Suprapubic skin (tissue), 4 donors: Measurements from ENCODE around the gene IVL. TPM values are rescaled to one million over a fixed set of nuclear protein-coding genes. Genes with fewer than 3 reads are reported as not detected.

Experiments used
- DNase-seq, 2 donors: peaks; one replicate each; pipeline ENCODE4 v3.0.0-alpha.2; 2019; ENCODE audit warnings: low spot score in 2 of 2
- H3K27ac ChIP-seq: fragments of 200-600 bp; sonication (generic); one replicate; pipeline ENCODE4 v1.5.1; 2019
- H3K27me3 ChIP-seq: fragments of 200-600 bp; sonication (generic); one replicate; pipeline ENCODE4 v1.5.1; 2019
- H3K36me3 ChIP-seq: fragments of 200-600 bp; sonication (generic); one replicate; pipeline ENCODE4 v1.5.1; 2019
- H3K4me1 ChIP-seq: fragments of 200-600 bp; sonication (generic); one replicate; pipeline ENCODE4 v1.5.1; 2019
- H3K4me3 ChIP-seq: fragments of 200-600 bp; sonication (generic); one replicate; pipeline ENCODE4 v1.5.1; 2019; ENCODE audit warnings: mild to moderate bottlenecking
- H3K9me3 ChIP-seq: fragments of 200-600 bp; sonication (generic); one replicate; pipeline ENCODE4 v1.5.1; 2019
- EP300 ChIP-seq: sonication (generic); formaldehyde crosslinking; IDR thresholded peaks from one replicate; pipeline ENCODE4 v1.6.1; 2017; ENCODE audit warnings: antibody characterized with exemption
- POLR2A ChIP-seq, 2 donors: fragments of 450-650 bp; IDR thresholded peaks; one replicate each; pipeline ENCODE4 v1.6.1; 2017; ENCODE audit warnings: antibody characterized with exemption in 2 of 2, mild to moderate bottlenecking in 2 of 2, moderate library complexity in 2 of 2
- POLR2AphosphoS5 ChIP-seq, 3 donors: sonication (generic); formaldehyde crosslinking; IDR thresholded peaks; one replicate each; pipeline ENCODE4 v1.6.1; 2017; ENCODE audit warnings: antibody characterized with exemption in 3 of 3
- WGBS: methylation state at CpG from one replicate; pipeline ENCODE4 v1.1.5; 2018; 5-methylcytosine and 5-hydroxymethylcytosine counted together
- total RNA-seq, 4 donors: library from RNA; depleted of rRNA; stranded (reverse); fragments of >200 nt; gene quantifications; one replicate each; pipeline ENCODE4 v1.1.0, GENCODE V29; 2016
- TF ChIP-seq, protein P1 (sequence below), 2 donors: fragments of 200-600 bp in 1 of 2; fragments of 450-650 bp in 1 of 2; sonication (generic) in 1 of 2; IDR thresholded peaks; one replicate each; pipeline ENCODE4 v1.5.1; 2016 to 2019; ENCODE audit warnings: antibody characterized with exemption in 2 of 2, mild to moderate bottlenecking in 1 of 2, moderate library complexity in 1 of 2

The IVL gene
- total RNA-seq, 4 donors from 2014 or later, result 50.2 to 213 (median 138) TPM

DNA sequence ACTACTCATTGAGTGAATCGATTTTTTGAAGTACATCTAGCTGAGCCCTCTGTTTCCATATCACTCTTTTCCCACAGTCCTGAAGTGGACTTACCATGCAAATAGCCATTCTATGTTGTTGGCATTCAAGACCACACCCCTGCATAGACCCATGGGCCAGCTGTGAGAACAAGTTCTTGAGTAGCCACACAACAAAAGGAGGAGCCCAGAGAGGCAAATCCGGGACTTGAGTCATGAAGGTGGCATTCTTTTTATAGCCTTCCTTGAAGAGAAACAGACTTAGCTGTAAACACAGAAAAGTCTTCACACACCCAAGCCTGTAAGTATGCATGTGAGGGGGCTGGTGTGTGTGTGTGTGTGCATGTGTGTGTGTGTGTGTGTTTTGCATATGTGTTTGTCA is 24.9 kb downstream of the IVL start:
- TF ChIP-seq EP300 (no peak), POLR2AphosphoS5 (IDR thresholded peaks at IDR 0.05) (no peak), POLR2A (IDR thresholded peaks at IDR 0.05) (no peak)
- Histone ChIP-seq H3K4me3 (no peak overlapping the region), H3K27ac (no peak overlapping the region), H3K27me3 (no peaks in the 10 kb centered on the region), H3K9me3 (no peaks in the 10 kb centered on the region), H3K4me1 (no peaks in the 10 kb centered on the region), H3K36me3 (no peaks in the 10 kb centered on the region)
- DNase-seq, result no peak
- WGBS, result 71% methylated on average over 2 of the region's 2 CpGs

DNA sequence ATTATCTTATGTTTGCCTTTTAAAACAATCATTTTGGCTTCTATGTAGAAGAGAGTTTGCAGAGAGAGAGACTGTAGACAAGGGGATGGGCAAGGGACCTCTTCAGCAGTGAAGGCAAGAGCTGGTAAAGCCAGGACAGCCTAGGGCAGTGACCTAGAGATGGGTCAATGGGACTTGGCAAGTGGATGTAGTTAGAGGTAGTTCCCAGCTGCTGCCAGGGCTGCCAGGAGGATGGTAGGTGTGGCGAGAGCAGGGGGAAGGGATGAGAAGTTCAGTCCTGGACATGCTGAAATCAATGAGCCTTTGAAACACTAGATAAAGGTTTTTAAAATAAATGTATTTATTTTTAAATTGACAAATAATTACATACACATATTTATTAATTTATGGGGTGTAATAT is 32.3 kb downstream of the IVL start:
- DNase-seq, result no peak
- Histone ChIP-seq H3K27me3 (no peaks in the 10 kb centered on the region), H3K27ac (no peak overlapping the region), H3K4me1 (no peaks in the 10 kb centered on the region), H3K4me3 (no peak overlapping the region), H3K9me3 (no peaks in the 10 kb centered on the region), H3K36me3 (no peaks in the 10 kb centered on the region)
- no peak for TF ChIP-seq POLR2A (IDR thresholded peaks at IDR 0.05)
- TF ChIP-seq, protein P1, sequence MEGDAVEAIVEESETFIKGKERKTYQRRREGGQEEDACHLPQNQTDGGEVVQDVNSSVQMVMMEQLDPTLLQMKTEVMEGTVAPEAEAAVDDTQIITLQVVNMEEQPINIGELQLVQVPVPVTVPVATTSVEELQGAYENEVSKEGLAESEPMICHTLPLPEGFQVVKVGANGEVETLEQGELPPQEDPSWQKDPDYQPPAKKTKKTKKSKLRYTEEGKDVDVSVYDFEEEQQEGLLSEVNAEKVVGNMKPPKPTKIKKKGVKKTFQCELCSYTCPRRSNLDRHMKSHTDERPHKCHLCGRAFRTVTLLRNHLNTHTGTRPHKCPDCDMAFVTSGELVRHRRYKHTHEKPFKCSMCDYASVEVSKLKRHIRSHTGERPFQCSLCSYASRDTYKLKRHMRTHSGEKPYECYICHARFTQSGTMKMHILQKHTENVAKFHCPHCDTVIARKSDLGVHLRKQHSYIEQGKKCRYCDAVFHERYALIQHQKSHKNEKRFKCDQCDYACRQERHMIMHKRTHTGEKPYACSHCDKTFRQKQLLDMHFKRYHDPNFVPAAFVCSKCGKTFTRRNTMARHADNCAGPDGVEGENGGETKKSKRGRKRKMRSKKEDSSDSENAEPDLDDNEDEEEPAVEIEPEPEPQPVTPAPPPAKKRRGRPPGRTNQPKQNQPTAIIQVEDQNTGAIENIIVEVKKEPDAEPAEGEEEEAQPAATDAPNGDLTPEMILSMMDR (IDR thresholded peaks at IDR 0.05), result no peak
- no peak for TF ChIP-seq POLR2AphosphoS5 (IDR thresholded peaks at IDR 0.05)
- WGBS, result 81% methylated on average over 1 of the region's 1 CpG

DNA sequence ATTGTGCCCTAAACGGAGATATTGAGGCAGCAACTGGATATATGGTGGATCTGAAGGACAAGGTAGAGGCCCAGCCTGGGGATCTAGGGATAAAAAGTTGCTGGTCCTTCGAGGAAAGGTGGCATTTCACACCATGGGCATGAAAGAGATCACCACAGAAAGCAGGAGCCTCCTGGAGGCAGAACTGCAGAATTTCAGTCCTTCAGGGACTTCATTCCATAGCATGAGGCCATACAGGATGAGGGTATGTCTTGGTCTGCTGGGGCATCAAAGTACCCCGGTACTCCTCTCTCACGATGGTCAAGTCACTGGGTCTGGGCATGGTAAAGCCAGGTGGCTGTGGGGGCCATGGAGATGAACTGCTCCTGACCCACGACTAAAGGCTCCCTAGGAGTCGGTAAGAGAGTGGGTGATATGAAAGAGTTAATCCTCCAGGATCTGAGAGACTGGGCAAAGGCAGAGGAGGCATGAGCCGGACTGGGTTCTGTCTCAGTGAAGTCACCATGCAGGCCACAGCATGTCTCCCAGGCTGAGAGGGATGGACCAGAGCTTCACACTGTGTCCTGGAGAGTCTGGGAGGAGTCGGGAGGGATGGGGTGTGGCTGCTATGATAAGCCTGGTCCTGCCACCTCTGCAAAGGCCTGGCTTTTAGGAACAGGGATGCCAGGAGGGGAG is 32.8 kb downstream of the IVL start:
- TF ChIP-seq, protein P1 (IDR thresholded peaks at IDR 0.05), result no peak
- no peak for TF ChIP-seq POLR2A (IDR thresholded peaks at IDR 0.05)
- TF ChIP-seq EP300, result no peak
- no peak for DNase-seq
- Histone ChIP-seq H3K27ac (no peak overlapping the region), H3K4me3 (no peak overlapping the region), H3K9me3 (no peaks in the 10 kb centered on the region), H3K27me3 (no peaks in the 10 kb centered on the region), H3K36me3 (no peaks in the 10 kb centered on the region), H3K4me1 (no peaks in the 10 kb centered on the region)
- WGBS, result 68% methylated on average over 7 of the region's 8 CpGs

DNA sequence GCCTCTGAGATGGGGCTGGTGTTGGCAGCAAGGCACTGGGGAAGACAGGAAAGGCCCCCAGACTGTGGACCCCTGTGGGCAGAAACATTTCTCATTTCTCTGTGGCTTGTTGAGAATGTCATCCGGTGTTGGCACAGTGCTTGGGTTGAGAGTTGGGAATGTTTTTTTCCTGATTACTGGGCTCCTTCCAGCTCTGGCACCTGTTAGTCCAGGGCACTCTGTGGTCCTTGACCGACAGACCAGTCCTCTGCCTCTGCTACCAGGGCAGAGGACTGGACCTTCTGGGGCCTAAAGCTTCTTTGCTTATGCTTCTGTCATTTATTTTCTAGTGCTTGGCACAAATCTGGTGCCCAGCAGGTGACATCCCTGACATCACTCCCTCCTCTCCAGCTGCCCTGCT is 33.8 kb downstream of the IVL start:
- TF ChIP-seq EP300 (no peak), POLR2AphosphoS5 (IDR thresholded peaks at IDR 0.05) (no peak), POLR2A (IDR thresholded peaks at IDR 0.05) (no peak)
- TF ChIP-seq, protein P1 (IDR thresholded peaks at IDR 0.05), result no peak
- Histone ChIP-seq H3K4me3 (no peak overlapping the region), H3K27me3 (peaks cover 3% of the 10 kb centered on the region), H3K9me3 (no peaks in the 10 kb centered on the region), H3K4me1 (no peaks in the 10 kb centered on the region), H3K36me3 (no peaks in the 10 kb centered on the region), H3K27ac (no peak overlapping the region)
- DNase-seq, result no peak
- WGBS, result 80% methylated on average over 2 of the region's 2 CpGs

DNA sequence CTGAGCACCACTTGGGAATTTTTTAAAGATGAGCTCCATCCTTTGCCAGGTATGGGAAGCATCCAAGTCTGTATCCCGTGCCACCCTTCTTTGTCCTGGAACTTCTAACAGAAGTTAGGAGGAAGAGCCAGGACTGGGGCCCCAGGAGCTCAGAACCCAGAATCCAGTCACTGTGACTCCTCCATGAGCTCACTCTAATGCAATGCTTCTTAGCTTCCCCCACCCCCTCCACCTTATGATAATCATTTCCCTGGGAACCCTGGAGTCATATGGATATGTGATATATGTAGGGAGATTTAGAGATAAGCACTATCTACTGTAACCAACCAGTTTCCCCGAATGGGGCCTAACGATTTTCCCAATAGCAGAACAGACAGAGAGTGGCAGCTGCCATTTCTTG is 37.9 kb downstream of the IVL start:
- Histone ChIP-seq H3K27ac (no peak overlapping the region), H3K36me3 (no peaks in the 10 kb centered on the region), H3K9me3 (no peaks in the 10 kb centered on the region), H3K4me1 (peaks cover 9% of the 10 kb centered on the region), H3K27me3 (peaks cover 3% of the 10 kb centered on the region), H3K4me3 (no peak overlapping the region)
- WGBS, result 52% methylated on average over 3 of the region's 3 CpGs
- TF ChIP-seq POLR2AphosphoS5 (IDR thresholded peaks at IDR 0.05), result no peak
- TF ChIP-seq, protein P1 (IDR thresholded peaks at IDR 0.05), result no peak
- TF ChIP-seq EP300, result no peak
- no peak for TF ChIP-seq POLR2A (IDR thresholded peaks at IDR 0.05)
- peak in 1 of 2 donors; percentile 29 for DNase-seq
